ENCODE measurements around the gene ATG10.
"Not testable (repeated sequence)": the region's sequence is repeated elsewhere in the genome, so short reads cannot be mapped to it uniquely, and the experiment has no call there.

The ATG10 gene

DNA sequence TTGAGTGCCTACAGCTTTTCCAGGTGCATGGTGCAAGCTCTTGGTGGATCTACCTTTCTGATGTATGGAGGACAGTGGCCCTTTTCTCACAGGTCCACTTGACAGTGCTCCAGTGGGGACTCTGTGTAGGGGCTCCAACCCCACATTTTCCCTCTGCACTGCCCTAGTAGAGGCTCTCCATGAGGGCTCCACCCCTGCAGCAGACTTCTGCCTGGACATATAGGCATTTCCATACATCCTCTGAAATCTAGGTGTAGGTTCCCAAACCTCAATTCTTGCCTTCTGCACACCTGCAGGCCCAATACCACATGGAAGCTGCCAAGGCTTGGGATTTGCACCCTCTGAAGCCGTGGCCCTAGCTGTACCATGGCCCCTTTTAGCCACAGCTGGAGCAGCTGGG lies 71.1 kb downstream of the ATG10 start:
- H2BK5ac ChIP-seq (ENCODE audit: low read length); H2BK15ac ChIP-seq (replicated peaks; ENCODE audit: low read depth); H3K4me3 ChIP-seq (ENCODE audit: low read length); H3K4me2 ChIP-seq (ENCODE audit: low read length); H3K9ac ChIP-seq (ENCODE audit: low read length); H3K79me1 ChIP-seq (ENCODE audit: low read length); H3K4ac ChIP-seq (ENCODE audit: low read depth, low read length); H3K36me3 ChIP-seq (ENCODE audit: control insufficient read depth, insufficient read depth, low read length); H3K18ac ChIP-seq (ENCODE audit: low read length); H3K27me3 ChIP-seq (ENCODE audit: insufficient read depth, low read length, poor library complexity); H2BK120ac ChIP-seq (ENCODE audit: low read depth, low read length); DNase-seq; H3K27ac ChIP-seq (ENCODE audit: low read depth, low read length); H3K23ac ChIP-seq (ENCODE audit: low read length); H4K8ac ChIP-seq (ENCODE audit: low read depth, low read length); H3K4me1 ChIP-seq (ENCODE audit: control insufficient read depth, low read depth, low read length); H3K79me2 ChIP-seq (ENCODE audit: control insufficient read depth, insufficient read depth, low read length); H2AK5ac ChIP-seq (ENCODE audit: low read length); H4K5ac ChIP-seq (ENCODE audit: low read length); H3K56ac ChIP-seq (ENCODE audit: low read length): not testable (repeated sequence)
- whole genome bisulfite sequencing (ENCODE audit: extremely low coverage, insufficient coverage, low lambda C conversion rate), result no CpG with 5 or more reads among the region's 1 CpG

DNA sequence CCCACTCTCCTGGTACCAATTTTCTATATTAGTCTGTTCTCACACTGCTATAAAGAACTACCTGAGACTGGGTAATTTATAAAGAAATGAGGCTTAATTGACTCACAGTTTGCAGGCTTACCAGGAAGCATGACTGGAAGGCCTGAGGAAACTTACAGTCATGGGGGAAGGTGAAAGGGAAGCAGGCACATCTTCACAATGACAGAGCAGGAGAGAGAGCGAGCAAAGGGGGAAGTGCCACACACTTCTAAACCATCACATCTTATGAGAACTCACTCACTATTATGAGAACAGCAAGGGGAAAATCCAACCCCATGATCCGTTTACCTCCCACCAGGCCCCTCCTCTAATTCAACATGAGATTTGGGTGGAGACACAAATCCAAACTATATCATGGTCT lies 72.2 kb downstream of the ATG10 start:
- H3K27me3 ChIP-seq (ENCODE audit: insufficient read depth, low read length, poor library complexity), result no peaks in the 10 kb centered on the region
- no peak overlapping the region for H3K9ac ChIP-seq (ENCODE audit: low read length)
- H3K79me1 ChIP-seq (ENCODE audit: low read length), result no peaks in the 10 kb centered on the region
- H4K8ac ChIP-seq (ENCODE audit: low read depth, low read length), result no peak overlapping the region
- H3K23ac ChIP-seq (ENCODE audit: low read length), result no peak overlapping the region
- no peaks in the 10 kb centered on the region for H3K4me1 ChIP-seq (ENCODE audit: control insufficient read depth, low read depth, low read length)
- H2BK15ac ChIP-seq (replicated peaks; ENCODE audit: low read depth), result no peak overlapping the region
- H3K4me2 ChIP-seq (ENCODE audit: low read length), result no peak overlapping the region
- H3K79me2 ChIP-seq (ENCODE audit: control insufficient read depth, insufficient read depth, low read length), result no peaks in the 10 kb centered on the region
- no peak overlapping the region for H3K4me3 ChIP-seq (ENCODE audit: low read length)
- H3K56ac ChIP-seq (ENCODE audit: low read length), result no peak overlapping the region
- DNase-seq, result no peak
- no peak overlapping the region for H3K4ac ChIP-seq (ENCODE audit: low read depth, low read length)
- no peak overlapping the region for H2BK120ac ChIP-seq (ENCODE audit: low read depth, low read length)
- H3K18ac ChIP-seq (ENCODE audit: low read length), result no peak overlapping the region
- H3K27ac ChIP-seq (ENCODE audit: low read depth, low read length), result no peak overlapping the region
- no peak overlapping the region for H2BK5ac ChIP-seq (ENCODE audit: low read length)
- WGBS (ENCODE audit: extremely low coverage, insufficient coverage, low lambda C conversion rate), result no CpG with 5 or more reads among the region's 2 CpGs
- H3K36me3 ChIP-seq (ENCODE audit: control insufficient read depth, insufficient read depth, low read length), result no peaks in the 10 kb centered on the region
- no peak overlapping the region for H2AK5ac ChIP-seq (ENCODE audit: low read length)
- H4K5ac ChIP-seq (ENCODE audit: low read length), result no peak overlapping the region

DNA sequence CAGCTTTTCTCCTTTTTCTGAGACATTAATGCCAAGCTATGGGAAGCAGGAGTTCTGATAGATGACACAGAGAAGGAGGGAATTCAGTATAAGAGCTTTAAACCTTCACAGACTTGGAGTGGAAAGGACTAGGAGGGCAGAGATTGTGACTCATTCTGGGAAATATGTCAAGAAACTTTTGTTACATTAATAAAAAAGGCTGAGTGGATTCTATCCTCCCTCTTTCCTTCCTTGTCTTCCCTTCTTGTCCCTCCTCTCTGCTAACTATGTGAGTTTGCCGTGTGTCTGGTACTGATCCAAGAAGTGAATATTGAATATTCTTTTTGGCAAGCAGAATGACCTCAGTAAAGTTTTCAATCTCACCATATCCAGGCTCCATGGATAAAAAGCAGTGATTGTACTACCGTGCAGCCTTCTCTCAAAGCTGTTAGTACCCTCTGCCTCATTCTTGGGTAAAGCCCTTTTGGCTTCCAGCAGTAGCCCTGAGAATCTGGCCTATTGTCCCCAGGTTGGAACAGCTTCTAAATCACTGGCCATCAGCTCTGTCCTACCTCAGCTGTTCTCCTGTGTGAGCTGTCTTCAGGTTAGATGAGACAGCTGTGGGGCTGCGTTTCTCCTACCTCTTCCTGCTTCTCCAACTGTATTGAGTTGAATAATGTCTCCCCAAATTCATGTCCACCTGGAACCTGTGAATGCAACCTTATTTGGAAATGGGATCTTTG lies 73.9 kb downstream of the ATG10 start:
- Histone ChIP-seq H3K79me1 (ENCODE audit: low read length) (no peaks in the 10 kb centered on the region), H2BK120ac (ENCODE audit: low read depth, low read length) (no peak overlapping the region), H4K8ac (ENCODE audit: low read depth, low read length) (no peak overlapping the region), H3K27ac (ENCODE audit: low read depth, low read length) (no peak overlapping the region), H3K4me2 (ENCODE audit: low read length) (no peak overlapping the region), H3K9ac (ENCODE audit: low read length) (no peak overlapping the region), H3K23ac (ENCODE audit: low read length) (no peak overlapping the region), H3K4me3 (ENCODE audit: low read length) (no peak overlapping the region), H4K5ac (ENCODE audit: low read length) (no peak overlapping the region), H3K4ac (ENCODE audit: low read depth, low read length) (no peak overlapping the region), H3K56ac (ENCODE audit: low read length) (no peak overlapping the region), H2BK15ac (replicated peaks; ENCODE audit: low read depth) (no peak overlapping the region), H3K79me2 (ENCODE audit: control insufficient read depth, insufficient read depth, low read length) (no peaks in the 10 kb centered on the region), H3K18ac (ENCODE audit: low read length) (no peak overlapping the region), H3K4me1 (ENCODE audit: control insufficient read depth, low read depth, low read length) (no peaks in the 10 kb centered on the region), H3K36me3 (ENCODE audit: control insufficient read depth, insufficient read depth, low read length) (no peaks in the 10 kb centered on the region), H2AK5ac (ENCODE audit: low read length) (no peak overlapping the region), H3K27me3 (ENCODE audit: insufficient read depth, low read length, poor library complexity) (no peaks in the 10 kb centered on the region), H2BK5ac (ENCODE audit: low read length) (no peak overlapping the region)
- no CpG with 5 or more reads among the region's 3 CpGs for WGBS (ENCODE audit: extremely low coverage, insufficient coverage, low lambda C conversion rate)
- DNase-seq, result no peak

DNA sequence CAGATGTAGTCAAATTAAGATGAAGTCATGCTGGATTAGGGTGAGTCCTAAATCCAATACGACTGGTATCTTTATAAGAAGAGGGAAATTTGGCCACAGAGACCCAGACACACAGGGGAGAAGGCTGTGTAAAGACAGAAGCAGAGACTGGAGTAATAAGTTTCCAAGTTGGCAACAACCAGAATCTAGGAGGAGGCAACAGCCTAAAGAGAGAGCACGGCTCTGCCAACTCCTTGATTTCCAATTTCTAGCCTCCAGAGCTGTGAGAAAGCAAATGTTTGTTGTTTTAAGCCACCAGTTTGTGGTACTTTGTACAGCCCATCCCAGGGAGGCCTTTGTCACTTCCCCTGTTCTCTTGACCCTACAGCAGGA lies 74.4 kb downstream of the ATG10 start:
- Histone ChIP-seq H3K23ac (ENCODE audit: low read length) (no peak overlapping the region), H3K4me2 (ENCODE audit: low read length) (no peak overlapping the region), H3K9ac (ENCODE audit: low read length) (no peak overlapping the region), H2BK5ac (ENCODE audit: low read length) (no peak overlapping the region), H3K18ac (ENCODE audit: low read length) (no peak overlapping the region), H3K4ac (ENCODE audit: low read depth, low read length) (no peak overlapping the region), H3K79me2 (ENCODE audit: control insufficient read depth, insufficient read depth, low read length) (no peaks in the 10 kb centered on the region), H4K8ac (ENCODE audit: low read depth, low read length) (no peak overlapping the region), H3K4me3 (ENCODE audit: low read length) (no peak overlapping the region), H2AK5ac (ENCODE audit: low read length) (no peak overlapping the region), H2BK120ac (ENCODE audit: low read depth, low read length) (no peak overlapping the region), H3K27ac (ENCODE audit: low read depth, low read length) (no peak overlapping the region), H3K4me1 (ENCODE audit: control insufficient read depth, low read depth, low read length) (no peaks in the 10 kb centered on the region), H3K56ac (ENCODE audit: low read length) (no peak overlapping the region), H3K27me3 (ENCODE audit: insufficient read depth, low read length, poor library complexity) (no peaks in the 10 kb centered on the region), H2BK15ac (replicated peaks; ENCODE audit: low read depth) (no peak overlapping the region), H4K5ac (ENCODE audit: low read length) (no peak overlapping the region), H3K36me3 (ENCODE audit: control insufficient read depth, insufficient read depth, low read length) (no peaks in the 10 kb centered on the region), H3K79me1 (ENCODE audit: low read length) (no peaks in the 10 kb centered on the region)
- no CpG with 5 or more reads among the region's 2 CpGs for WGBS (ENCODE audit: extremely low coverage, insufficient coverage, low lambda C conversion rate)
- no peak for DNase-seq

DNA sequence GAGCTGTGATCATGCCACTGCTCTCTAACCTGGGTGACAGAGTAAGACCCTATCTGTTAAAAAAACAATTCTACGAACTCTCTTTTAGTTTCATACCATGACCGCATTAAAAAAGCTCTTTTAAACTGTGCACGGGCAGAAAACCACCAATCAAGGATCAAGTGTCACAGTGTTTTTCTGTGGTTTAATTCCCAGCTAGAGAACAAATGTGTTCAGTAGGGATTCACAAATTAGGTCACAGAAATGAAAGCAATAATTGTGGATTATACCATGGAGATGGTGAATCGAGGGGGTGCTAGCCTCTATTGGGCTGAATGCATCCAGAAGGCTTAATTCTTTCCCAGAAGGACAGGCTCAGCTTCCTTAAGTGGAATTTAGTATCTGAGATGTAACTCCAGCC lies 79.1 kb downstream of the ATG10 start:
- Histone ChIP-seq H2BK5ac (ENCODE audit: low read length) (no peak overlapping the region), H3K79me1 (ENCODE audit: low read length) (no peaks in the 10 kb centered on the region), H3K27me3 (ENCODE audit: insufficient read depth, low read length, poor library complexity) (no peaks in the 10 kb centered on the region), H2AK5ac (ENCODE audit: low read length) (no peak overlapping the region), H2BK120ac (ENCODE audit: low read depth, low read length) (no peak overlapping the region), H3K4me2 (ENCODE audit: low read length) (no peak overlapping the region), H3K36me3 (ENCODE audit: control insufficient read depth, insufficient read depth, low read length) (no peaks in the 10 kb centered on the region), H3K56ac (ENCODE audit: low read length) (no peak overlapping the region), H3K27ac (ENCODE audit: low read depth, low read length) (no peak overlapping the region), H3K18ac (ENCODE audit: low read length) (no peak overlapping the region), H3K4me1 (ENCODE audit: control insufficient read depth, low read depth, low read length) (peaks cover 2% of the 10 kb centered on the region), H4K8ac (ENCODE audit: low read depth, low read length) (no peak overlapping the region), H3K79me2 (ENCODE audit: control insufficient read depth, insufficient read depth, low read length) (no peaks in the 10 kb centered on the region), H3K4ac (ENCODE audit: low read depth, low read length) (no peak overlapping the region), H4K5ac (ENCODE audit: low read length) (no peak overlapping the region), H3K4me3 (ENCODE audit: low read length) (no peak overlapping the region), H2BK15ac (replicated peaks; ENCODE audit: low read depth) (no peak overlapping the region), H3K23ac (ENCODE audit: low read length) (no peak overlapping the region), H3K9ac (ENCODE audit: low read length) (no peak overlapping the region)
- no peak for DNase-seq
- WGBS (ENCODE audit: extremely low coverage, insufficient coverage, low lambda C conversion rate), result no CpG with 5 or more reads among the region's 4 CpGs
